ENCODE measurements around the gene USP17L28. TPM values are rescaled to one million over a fixed set of nuclear protein-coding genes. Genes with fewer than 3 reads are reported as not detected.
A peak's percentile ranks its signal among the peaks of the same experiment; 100 is the strongest.
"Not testable (repeated sequence)": the region's sequence is repeated elsewhere in the genome, so short reads cannot be mapped to it uniquely, and the experiment has no call there.

The USP17L28 gene
- total RNA-seq, 1 donor from 2014 or later: not detected

DNA sequence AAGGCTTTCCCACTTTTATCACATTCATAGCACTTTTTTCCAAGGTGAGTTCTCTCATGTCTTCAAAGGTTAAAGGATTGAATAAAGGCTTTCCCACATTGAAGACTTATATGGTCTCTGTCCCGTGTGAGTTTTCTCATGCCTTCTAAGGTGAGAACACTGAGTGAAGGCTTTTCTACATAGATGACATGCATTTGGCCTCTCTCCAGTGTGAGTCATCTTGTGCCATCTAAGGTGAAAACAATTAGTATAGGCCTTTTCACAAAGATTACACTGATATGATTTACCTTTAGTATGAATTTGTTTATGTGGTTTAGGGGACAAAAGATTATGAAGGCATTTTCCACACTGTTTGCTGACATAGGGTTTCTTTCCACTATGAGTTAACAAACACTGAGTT, 35.4 kb downstream of the USP17L28 start:
- Histone ChIP-seq H3K4me3 (ENCODE audit: low read depth, low read length) (no peak overlapping the region), H3K36me3 (ENCODE audit: control insufficient read depth, insufficient read depth, low read length) (no peaks in the 10 kb centered on the region), H3K27me3 (ENCODE audit: control insufficient read depth, insufficient read depth, low read length) (no peaks in the 10 kb centered on the region)
- DNase-seq (ENCODE audit: low read depth) (peak; percentile 50), FAIRE-seq (no peak)
- TF ChIP-seq, protein P1, sequence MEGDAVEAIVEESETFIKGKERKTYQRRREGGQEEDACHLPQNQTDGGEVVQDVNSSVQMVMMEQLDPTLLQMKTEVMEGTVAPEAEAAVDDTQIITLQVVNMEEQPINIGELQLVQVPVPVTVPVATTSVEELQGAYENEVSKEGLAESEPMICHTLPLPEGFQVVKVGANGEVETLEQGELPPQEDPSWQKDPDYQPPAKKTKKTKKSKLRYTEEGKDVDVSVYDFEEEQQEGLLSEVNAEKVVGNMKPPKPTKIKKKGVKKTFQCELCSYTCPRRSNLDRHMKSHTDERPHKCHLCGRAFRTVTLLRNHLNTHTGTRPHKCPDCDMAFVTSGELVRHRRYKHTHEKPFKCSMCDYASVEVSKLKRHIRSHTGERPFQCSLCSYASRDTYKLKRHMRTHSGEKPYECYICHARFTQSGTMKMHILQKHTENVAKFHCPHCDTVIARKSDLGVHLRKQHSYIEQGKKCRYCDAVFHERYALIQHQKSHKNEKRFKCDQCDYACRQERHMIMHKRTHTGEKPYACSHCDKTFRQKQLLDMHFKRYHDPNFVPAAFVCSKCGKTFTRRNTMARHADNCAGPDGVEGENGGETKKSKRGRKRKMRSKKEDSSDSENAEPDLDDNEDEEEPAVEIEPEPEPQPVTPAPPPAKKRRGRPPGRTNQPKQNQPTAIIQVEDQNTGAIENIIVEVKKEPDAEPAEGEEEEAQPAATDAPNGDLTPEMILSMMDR (IDR thresholded peaks at IDR 0.05; ENCODE audit: insufficient read depth, low read length, severe bottlenecking): no peak

DNA sequence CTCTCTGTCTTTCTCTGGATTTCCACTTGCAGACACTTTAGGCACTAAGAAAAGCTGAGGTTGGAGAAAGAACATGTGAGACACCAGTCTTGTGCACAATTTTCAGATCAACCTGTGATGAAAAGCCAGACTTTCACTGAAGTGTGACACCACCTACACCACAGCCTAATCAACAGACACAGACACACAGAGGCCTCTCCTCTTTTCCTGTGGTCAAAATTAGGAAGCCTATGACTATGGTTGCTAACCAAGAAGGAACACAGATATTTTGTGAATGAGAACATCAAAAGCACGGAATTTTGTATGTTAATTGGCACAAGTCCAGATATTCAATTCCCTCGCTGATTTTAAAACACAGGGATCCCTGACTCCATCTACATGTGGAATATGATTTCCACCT, 40.3 kb downstream of the USP17L28 start:
- not testable (repeated sequence) for DNase-seq (ENCODE audit: low read depth); H3K36me3 ChIP-seq (ENCODE audit: control insufficient read depth, insufficient read depth, low read length); H3K4me3 ChIP-seq (ENCODE audit: low read depth, low read length); H3K27me3 ChIP-seq (ENCODE audit: control insufficient read depth, insufficient read depth, low read length); FAIRE-seq

Other genes starting within 250 kb of the USP17L28 start
- gene FAM90A26, start 178.5 kb upstream of the USP17L28 start, total RNA-seq: not detected in 2 replicates
- not detected in 2 replicates for gene USP17L10, start 138.2 kb upstream of the USP17L28 start, total RNA-seq
- gene USP17L11, start 133.5 kb upstream of the USP17L28 start, total RNA-seq: not detected in 2 replicates
- not detected in 2 replicates for gene USP17L12, start 128.7 kb upstream of the USP17L28 start, total RNA-seq
- gene USP17L13, start 124.0 kb upstream of the USP17L28 start, total RNA-seq: not detected in 2 replicates
- not detected in 2 replicates for gene USP17L15, start 114.5 kb upstream of the USP17L28 start, total RNA-seq
- not detected in 2 replicates for gene USP17L17, start 105.0 kb upstream of the USP17L28 start, total RNA-seq
- gene USP17L18, start 100.3 kb upstream of the USP17L28 start, total RNA-seq: not detected in 2 replicates
- gene USP17L19, start 95.5 kb upstream of the USP17L28 start, total RNA-seq: not detected in 2 replicates
- gene USP17L20, start 90.8 kb upstream of the USP17L28 start, total RNA-seq: not detected in 2 replicates
- not detected in 2 replicates for gene USP17L21, start 86.0 kb upstream of the USP17L28 start, total RNA-seq
- not detected in 2 replicates for gene USP17L22, start 81.3 kb upstream of the USP17L28 start, total RNA-seq
- gene USP17L24, start 23.7 kb upstream of the USP17L28 start, total RNA-seq: not detected in 2 replicates
- not detected in 2 replicates for gene USP17L25, start 19.0 kb upstream of the USP17L28 start, total RNA-seq
- gene USP17L26, start 14.2 kb upstream of the USP17L28 start, total RNA-seq: not detected in 2 replicates
- not detected in 2 replicates for gene USP17L5, start 9.5 kb upstream of the USP17L28 start, total RNA-seq
- not detected in 2 replicates for gene USP17L27, start 4.7 kb upstream of the USP17L28 start, total RNA-seq
- gene USP17L29, start 4.7 kb downstream of the USP17L28 start, total RNA-seq: not detected in 2 replicates
- gene USP17L30, start 14.2 kb downstream of the USP17L28 start, total RNA-seq: not detected in 2 replicates
- not detected in 2 replicates for gene DEFB131A, start 95.5 kb downstream of the USP17L28 start, total RNA-seq